Measurements from ENCODE around the gene COL17A1. TPM values are rescaled to one million over a fixed set of nuclear protein-coding genes. Genes with fewer than 3 reads are reported as not detected.
A peak's percentile ranks its signal among the peaks of the same experiment; 100 is the strongest.

The COL17A1 gene
- 175 TPM for total RNA-seq (ENCODE audit: insufficient read depth, low replicate concordance)

DNA sequence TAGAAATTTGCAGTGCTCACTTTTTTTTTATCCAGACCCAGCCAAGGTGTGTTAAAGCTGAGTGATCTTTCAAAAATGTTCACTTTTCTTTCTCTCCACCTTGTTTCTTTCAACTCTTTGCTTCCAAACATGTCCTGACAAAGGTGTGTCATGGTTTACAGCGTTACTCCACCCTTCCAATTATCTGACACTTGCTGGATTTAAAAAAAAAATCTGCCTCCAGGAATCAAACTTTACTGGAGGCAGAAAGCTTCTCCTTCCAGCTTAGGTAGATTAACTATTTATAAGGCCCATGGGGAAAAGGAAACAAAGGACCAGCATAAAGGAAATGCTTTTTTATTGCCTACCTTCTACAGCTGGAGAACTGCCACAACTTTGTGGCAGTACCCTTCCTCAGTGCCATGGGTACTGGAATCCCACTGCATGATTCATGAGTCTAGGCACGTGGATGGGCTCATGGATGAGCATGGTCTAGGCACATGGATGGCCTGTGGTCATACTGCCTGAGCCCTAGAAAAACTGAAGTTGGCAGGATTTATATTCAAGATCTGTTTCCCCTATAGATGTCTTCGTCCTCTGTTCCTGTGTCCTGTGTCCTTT lies at the start of gene COL17A1:
TSS of gene COL17A1 (minus strand) at position 80 of the 600 bp plus-strand sequence. CDS start 5,207 bp downstream, outside the sequence.
- peak; percentile 29 for DNase-seq (ENCODE audit: low spot score)

DNA sequence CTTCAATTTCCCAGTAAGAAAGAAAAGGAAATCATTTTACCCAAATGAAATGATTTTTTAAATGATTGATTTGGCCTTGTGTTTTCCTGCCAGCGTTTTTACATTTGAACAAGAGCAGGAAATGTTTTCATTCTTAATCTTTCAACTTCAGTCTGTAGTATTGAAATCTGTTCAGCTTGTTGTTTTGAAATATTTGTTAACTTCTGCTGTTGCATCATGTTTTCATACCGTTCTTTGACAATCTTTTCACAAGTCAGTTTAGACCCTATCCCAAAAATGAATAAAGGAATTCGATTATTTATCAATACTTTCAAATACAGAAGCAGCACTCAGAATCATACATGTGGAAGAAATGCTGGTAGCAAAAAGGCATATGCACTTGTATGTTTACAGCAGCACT lies 44.4 kb upstream of the COL17A1 start:
- no peak for DNase-seq (ENCODE audit: low spot score)

DNA sequence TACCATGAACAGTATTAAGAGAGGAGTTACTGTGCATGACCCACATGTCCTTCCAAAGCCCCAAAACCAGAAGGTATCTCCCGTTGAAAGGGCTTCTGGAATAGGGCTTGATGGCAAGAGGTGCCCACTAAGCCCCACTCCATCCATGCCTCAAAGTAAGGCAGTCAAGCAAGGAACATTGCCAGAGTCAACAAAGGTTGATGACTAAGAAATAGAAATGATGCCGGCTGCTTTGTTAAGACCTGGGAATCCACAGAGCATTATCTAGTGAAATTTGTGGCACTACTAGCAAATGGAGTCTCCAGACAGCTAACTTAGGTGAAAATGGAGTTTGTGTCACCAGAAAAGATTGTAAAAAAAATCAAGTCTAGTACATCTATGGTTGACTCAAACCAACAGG lies 42.5 kb upstream of the COL17A1 start:
- DNase-seq (ENCODE audit: low spot score), result no peak

DNA sequence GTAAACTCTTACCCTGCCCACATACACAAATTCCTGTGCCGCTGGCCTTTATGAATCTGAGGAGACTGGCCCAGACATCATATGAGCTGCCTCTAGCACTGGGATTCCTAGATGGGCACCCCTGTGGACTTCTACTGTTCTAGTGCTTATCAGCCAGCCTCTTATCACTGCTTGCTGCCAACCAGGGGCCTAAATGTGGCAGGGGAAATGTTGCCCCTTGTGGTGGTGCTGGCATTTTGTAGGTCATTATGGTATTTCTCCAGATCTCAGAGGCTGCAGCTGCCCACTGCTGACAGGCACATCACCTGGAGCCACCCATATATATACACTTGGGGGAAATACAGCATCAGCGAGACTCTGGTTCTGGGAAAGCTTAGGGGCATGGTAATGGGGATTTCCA lies 41.7 kb upstream of the COL17A1 start:
- DNase-seq (ENCODE audit: low spot score), result no peak

DNA sequence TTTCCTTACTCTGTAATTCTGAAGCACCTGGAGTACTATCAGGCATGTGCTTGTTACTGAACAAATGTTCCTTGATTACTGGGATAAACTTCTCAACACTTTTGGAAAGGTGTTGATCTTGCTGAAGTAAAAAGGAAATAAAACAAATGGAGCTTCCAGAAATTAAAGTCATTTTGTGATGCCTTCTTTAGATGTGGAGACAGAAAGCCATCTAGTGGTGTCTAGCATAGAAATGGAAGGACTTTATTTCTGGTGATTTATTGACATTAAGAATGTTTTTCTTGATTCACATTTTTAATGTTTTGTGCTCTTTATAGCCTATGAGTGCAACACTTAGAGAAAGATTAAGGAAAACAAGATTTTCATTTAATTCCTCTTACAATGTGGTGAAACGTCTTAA lies 37.7 kb upstream of the COL17A1 start:
- DNase-seq (ENCODE audit: low spot score), result peak; percentile 21

DNA sequence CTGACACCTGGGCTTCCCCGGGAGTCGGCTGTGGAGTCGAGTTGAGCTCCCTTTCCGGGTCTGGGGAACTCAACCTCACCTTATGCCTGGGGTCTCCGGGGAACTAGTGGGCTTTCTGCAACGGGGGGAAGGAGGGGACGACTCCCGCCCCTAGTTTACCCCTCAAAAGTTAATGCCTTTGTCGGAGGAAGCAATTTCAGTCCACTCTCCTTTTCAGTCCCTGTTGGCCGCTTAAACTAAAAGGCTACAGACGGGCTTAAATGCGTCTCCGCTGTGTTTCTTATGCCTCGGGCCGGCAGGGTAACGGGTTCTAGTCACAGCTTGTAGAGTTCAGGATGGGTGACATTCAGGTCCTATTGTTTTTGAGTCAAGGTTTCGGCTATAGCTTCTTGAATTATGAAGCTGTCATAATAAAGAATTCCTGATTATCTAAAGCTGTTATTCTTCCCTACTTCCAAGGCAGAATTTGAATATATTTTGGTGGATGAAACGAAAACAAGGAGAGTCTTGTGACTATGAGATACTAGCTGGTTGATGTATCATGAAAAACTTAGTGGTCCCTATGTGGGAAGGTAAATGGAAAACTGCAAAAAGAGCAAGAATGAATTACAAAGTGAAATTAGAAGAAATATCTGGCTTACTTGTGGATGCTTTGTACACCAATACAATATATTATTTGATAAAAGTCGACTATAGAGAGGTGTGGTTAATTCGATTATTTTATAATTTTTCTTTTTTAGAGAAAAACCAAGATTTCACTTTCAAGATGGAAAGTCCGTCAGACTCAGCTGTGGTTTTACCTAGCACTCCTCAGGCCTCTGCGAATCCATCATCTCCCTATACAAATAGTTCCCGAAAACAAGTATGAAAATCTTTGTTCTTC lies 36.8 kb upstream of the COL17A1 start:
- DNase-seq (ENCODE audit: low spot score), result no peak

DNA sequence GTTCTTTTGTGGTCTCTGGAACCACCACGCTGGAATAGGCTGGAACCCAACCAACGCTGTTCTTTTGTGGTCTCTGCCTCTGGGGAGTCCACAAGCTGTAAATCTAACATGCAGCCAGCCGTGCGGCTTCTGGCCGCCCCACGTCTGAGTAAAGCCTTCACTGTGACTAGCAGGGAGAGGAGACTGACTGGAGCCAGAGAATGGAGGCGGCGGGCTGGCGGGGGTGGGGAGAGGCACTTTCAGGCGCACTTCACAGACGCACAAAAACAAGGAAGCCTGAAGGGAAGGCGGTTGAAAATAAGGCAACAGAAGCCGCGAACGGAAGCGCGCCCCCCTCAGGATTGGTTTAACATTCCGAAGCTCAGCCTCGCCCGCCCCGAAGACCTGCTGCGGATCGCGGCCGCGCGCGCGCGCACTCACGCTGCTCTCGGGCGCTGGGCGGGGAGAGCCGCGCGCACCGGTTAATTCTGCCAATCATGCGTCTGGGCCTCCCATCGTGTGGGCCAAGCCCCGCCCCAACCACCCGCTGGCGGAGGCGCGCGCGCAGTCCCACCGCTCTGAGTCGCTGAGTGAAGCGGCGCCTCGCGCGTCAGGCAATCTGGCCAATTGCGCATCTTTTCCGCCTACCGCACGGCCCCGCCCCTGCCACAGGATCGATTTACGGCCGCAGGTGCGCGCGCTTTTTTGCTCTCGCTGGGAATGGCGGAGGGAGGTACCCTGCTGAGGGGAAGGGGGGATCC lies 36.0 kb upstream of the COL17A1 start, which contains the start of gene SFR1:
TSS of gene SFR1 (plus strand) at position 687 of the 740 bp plus-strand sequence. CDS start at position 700, 13 bp downstream.
- DNase-seq (ENCODE audit: low spot score), result peak; percentile 99

DNA sequence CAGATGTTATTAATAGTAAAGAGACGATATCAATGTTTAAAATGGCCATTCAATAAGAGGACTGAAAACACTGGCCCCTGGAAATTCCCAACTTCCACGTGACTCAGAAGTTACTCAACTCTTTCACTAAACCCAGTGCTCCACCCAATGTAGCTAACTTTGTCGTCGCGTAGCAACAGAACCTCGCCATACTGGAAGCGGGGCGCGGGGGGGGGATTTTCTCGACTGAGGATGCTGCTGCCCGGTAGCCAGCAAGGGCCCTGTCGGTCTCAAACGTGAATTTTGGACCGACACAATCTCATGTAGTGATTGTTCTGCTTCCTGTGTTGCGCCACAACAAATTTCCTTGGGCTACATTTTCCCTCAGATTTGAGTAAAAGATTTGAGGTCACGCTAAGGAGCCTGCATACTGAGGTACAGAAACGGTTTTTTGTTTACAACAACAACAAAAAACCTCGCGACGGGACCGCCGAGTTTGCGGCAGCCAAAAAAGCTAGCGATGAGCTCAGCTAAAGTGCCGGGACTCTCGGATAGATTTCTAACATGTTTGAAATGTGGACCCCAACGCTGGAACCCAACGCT lies 35.3 kb upstream of the COL17A1 start:
- DNase-seq (ENCODE audit: low spot score), result peak; percentile 98

DNA sequence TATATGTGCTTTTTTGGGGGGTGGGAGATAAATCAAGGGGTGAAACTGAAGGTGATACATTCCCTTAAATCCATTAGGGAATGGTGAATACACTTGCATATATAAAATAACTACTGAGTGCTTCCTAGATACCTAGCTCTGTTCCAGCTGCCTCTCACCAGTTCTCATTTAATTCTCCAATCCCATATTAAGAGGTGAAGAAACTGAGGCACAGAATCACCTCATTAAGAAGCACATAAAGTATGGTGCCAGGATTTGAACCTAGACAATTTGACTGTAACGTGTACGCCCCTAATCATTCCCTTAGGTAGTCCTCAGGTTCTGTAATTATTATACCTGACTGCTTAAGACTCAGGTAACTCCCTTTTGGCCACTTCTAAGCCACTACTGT lies 34.8 kb upstream of the COL17A1 start:
- DNase-seq (ENCODE audit: low spot score), result no peak

DNA sequence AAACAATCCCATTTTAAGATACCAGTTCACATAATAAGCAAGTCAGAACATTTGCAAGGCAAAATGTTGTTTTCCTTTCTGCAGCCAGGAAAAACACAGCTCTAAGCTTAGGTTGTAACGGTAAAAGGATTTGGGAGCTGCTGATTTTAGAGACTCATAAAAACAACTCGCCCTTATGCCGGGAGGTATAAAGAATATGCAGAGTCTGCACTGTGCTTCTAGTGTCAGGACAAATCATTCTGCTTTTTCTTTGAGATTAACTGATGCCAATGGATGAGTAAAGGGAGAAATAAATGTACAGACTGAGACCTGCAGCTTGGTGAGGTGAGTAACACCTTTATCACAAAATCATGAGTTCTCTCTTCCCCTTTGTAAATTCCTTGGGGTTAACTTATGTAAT lies 34.3 kb upstream of the COL17A1 start:
- peak; percentile 70 for DNase-seq (ENCODE audit: low spot score)

DNA sequence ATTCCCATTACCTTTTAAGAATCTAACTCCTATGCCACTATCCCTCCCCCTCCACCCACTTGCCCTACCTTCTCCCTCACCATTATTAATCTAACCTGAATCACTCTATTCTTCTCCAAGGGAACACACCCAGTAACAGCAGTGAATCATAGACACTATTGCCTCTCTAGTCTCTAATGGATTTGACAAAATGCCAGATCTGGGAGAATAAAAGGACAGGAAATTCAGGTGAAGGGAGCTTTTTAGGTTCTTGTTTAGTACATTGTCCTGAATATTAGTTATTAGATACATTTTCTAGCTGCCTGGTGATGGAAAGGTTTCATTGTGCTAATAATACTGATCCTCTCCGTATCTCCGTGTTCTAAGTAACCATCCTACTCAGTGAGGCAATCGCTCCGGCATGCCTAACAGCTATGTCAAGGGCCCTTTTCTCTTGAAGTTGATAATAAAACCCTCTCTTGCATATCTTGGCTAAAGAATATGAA lies 32.2 kb upstream of the COL17A1 start:
- no peak for DNase-seq (ENCODE audit: low spot score)

DNA sequence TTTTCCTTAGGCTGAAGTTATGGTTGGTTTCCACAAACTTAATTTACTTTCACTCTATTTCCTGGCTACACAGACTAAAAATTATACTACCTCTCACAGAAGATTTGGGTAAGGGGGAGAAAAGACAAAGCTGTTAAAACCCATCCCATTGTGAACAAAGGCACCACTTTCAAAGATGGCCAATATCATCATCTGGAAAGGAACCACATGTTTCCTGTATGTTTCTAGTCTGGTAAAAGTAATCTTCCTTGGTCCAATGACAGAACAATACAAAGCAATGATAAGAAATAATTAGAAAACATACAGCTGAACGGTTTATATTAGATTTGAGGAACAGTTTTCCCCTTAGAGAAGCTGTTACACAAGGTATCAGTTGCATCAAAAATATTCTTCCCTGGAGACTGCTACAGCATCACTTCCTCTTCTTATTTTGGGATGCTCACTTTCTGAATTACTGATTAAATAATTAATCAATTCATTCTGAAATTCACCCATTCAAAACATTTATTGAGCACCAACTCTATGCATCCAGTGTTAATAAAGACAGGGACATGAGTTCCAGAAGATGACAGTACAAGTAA lies 27.8 kb upstream of the COL17A1 start:
- no peak for DNase-seq (ENCODE audit: low spot score)

DNA sequence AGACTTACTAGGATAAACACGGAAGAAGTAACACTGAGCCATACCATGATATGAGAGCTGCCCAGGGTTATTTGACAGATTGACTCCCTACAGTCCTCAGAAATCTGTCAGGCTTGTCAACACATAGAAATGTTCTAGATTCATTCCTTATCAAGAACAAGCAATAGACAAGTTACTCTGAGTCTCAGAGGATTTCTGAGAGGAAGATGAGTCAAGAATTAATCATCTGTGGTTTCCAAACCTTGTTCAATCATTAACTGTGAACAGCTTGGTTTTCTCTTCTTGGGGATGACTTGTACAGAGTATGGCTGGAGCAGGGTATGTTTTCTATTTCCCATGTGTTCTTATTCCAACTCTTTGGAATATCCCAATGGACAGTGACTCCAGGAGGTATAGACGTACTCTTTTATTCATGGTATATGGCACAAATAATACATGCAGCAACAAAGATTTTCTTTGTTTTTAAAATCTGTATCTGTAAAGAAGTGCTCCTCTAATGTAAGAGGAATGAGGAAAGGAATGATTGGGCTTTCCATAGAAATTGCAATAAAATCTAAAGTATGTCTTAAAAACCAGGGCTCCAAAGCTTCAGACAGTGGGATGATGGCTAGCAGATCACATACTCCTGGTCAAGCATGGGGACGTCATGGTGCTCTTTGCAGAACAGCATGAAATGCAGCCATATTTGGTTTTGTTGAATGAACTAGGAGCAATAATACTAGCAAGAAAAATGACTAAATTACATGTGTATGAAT lies 24.4 kb upstream of the COL17A1 start:
- no peak for DNase-seq (ENCODE audit: low spot score)

DNA sequence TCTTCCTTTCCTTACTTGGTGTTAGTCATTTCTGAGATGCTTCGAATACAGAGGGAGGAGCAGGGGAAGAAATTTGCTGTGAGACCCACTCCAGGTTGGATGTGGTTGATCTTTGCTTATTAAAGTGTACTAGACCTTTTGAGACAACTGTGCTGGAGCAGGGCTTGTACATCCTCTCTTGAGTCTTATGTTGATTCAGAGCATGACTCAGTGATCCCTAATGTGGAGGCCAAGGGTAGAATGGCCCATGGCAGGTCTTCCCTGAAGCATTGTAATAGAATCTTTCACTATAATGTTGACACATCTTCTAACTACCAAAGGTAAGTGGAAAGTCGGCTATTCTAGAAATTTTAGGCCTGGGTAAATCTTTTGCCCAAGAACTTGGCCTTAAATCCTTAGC lies 19.2 kb upstream of the COL17A1 start:
- no peak for DNase-seq (ENCODE audit: low spot score)

DNA sequence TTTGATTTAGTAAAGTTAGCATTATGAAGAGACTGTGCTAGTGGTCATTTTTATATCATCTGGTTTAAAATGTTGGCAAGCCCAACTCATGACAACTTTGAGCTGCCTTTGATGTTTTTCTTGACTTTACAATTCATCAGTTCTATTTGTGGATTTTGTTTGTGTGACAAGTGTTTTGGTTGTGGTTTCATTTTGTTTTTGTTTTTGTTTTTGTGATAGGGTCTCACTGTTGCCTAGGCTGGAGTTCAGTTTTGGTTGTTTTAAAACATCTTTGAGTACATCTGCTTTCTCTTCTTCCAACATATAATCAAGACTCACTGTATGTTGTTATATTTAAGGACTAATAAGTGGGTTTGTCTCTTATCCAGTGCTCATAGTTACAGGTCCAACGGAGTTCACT lies 18.7 kb upstream of the COL17A1 start:
- no peak for DNase-seq (ENCODE audit: low spot score)

DNA sequence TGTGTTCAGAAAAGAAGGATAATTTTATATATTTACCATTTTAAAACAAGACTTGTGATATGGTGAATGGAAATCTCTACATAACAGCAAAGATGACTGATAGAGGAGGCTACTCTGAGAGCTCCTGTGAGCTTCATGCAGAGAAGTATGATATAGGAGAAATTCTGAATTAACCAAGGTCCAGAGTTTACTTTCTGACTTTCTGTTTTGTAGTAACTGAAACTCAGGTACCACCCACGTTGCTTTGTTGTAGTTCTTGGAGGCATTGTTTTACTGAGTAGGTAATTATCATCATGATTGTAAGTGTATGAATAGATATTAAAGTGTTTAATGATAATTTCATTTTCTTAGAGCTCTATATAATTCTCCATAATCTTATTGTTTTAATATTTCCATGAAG lies 18.3 kb upstream of the COL17A1 start:
- no peak for DNase-seq (ENCODE audit: low spot score)

DNA sequence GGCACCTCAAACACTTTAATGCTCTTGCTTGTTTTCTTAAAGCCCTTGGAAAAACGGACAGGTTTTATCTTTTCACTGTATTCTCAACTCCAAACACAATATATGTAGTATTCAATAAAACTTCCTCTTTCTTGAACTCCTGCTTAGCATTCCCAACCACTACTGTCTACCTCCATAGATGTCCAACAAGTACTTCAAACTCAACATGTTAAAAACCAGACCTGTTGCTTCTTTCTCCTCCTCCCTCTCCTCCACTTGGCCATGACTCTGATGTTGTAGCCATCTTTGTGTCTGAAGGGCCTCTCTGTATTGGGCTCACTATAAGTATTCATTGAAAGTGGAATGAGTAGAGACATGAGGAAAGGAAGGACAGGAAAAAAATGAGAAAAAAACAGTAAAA lies 16.2 kb upstream of the COL17A1 start:
- no peak for DNase-seq (ENCODE audit: low spot score)

DNA sequence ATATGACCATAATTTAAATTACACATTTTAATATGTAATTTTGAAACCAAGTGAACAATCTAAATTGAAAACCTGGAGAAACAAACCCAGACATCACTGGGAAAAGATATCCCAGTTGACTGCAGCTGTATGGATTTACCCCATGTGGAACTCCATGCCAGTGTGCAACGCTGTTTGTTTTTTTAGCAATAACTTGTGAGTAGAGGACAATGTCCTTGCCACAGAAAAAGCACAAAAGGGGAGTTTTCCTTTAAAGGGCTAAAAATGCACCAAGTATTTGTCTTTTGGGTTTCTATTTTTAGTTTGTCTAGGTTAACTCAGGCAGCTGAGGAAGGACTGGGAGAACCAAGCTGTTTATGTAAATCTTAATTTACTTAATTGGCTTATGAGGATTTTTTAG lies 15.1 kb upstream of the COL17A1 start:
- DNase-seq (ENCODE audit: low spot score), result no peak

DNA sequence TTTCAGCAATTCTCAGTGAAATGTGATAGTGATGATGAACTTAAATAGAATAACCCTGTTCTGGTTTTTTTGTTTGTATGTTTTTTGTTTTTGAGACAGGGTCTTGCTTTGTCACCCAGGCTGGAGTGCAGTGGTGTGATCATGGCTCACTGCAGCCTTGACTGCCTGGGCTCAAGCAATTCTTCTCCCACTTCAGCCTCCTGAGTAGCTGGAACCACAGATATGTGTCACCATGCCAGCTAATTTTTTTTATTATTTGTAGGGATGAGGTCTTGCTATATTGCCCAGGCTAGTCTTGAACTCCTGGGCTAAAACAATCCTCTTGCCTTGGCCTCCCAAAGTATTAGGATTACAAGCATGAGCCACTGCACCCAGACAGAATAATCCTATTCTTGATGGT lies 14.3 kb upstream of the COL17A1 start:
- no peak for DNase-seq (ENCODE audit: low spot score)

DNA sequence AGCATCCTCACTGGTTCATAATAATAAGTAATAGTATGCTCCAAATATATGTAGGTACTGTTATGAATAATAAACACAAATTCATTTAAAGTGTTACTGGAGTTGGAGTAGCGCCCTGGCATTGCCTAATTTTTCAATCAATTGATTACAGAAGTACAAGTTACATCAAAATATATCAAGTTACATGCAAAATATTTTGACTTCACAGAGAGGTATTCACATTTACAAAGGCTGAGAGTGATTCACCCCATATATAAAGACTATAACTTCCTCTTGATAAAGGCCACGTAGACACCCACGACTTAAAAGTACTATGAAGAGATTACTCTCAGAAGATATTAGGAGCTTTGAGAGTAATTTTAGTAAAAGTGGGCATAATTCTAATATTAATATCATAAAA lies 13.6 kb upstream of the COL17A1 start:
- no peak for DNase-seq (ENCODE audit: low spot score)

Measured in umbilical cord (tissue), 2 donors.